Suppressor macrophage treated with lipopolysaccharide for 1 hour (primary cell): ENCODE data around the gene PGLYRP4.
"Not testable (repeated sequence)": the region's sequence is repeated elsewhere in the genome, so short reads cannot be mapped to it uniquely, and the experiment has no call there.

Experiments
- DNase-seq, 3 donors: peaks; one replicate each; pipeline ENCODE4 v3.0.0-alpha.2; 2020 to 2022

PGLYRP4 gene

DNA sequence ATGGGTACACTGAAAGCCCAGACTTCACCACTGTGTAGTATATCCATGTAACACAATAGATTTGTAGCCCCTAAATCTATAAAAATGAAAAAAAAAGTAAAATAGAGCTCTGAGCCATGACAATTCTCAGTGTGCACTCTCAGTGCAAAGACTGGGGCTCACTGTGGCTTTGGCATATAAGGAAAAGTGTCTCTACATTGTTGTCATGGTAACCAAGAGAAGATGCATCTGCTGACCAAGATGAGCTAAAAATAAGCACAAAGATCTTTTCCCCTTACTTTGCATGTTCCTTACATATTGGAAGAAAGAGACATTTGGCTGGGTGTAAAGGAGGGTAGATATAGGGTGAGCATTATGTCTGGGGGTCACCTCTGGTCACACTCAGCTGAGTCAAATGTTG is 12.0 kb downstream of the PGLYRP4 start:
- DNase-seq: peak in 1 of 3 donors; percentile 13

DNA sequence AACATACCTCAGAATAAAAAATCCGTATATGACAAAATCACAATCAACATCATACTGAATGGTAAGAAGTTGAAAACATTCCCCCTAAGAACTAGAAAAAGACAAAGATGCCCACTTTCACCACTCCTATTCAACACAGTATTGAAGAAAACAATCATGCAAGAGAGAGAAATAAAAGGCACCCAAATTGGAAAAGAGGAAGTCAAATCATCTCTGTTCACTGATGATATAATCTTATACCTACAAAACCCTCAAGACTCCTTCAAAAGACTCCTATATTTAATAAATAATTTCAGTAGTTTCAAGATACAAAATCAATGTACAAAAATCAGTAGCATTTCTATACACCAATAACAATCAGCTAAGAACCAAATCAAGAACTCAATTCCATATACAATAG is 14.7 kb downstream of the PGLYRP4 start:
- no peak for DNase-seq

DNA sequence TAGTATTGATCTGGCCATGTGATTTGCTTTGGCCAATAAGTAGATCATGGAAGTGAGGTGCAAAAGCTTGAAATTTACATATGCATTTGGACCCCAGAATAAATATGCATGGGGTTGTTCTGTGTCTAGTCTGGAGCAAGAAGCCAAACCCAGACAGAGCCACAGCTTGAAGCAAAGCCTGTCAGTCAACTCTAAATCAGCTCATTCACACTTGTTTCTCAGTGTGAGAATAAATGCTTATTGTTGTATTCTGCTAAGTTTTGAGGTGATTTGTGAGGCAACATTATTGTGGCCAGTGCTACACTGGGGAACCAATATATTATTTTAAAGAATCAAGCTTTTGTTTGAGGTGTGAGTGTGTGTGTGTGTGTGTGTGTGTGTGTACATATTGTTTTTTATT is 23.7 kb downstream of the PGLYRP4 start:
- no peak for DNase-seq

DNA sequence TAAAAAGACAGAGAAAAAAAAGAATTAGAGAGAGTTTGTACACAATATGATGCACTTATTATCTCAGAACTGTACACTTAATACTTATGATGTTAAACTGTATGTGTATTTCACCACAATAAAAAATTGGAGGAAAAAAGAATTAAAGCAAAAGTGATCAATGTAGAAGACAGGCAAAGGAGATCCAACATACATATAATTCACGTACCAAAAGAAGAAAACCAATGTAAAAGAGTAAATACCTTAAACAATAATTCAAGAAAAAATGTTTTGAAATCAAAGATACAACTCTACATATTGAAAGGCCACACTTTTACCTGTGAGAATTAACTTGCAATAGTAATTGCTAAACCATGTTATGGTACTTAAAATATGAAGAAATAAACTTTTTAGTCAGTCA is 26.1 kb downstream of the PGLYRP4 start:
- no peak for DNase-seq

DNA sequence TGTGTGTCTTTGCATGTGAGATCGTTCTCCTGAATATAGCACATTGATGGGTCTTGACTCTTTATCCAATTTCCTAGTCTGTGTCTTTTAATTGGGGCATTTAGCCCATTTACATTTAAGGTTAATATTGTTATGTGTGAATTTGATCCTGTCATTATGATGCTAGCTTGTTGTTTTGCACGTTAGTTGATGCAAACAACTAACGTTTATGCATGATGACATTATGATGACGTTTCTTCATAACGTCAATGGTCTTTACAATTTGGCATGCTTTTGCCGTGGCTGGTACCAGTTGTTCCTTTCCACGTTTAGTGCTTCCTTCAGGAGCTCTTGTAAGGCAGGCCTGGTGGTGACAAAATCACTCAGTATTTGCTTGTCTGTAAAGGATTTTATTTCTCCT is 30.5 kb downstream of the PGLYRP4 start:
- DNase-seq: not testable (repeated sequence)

DNA sequence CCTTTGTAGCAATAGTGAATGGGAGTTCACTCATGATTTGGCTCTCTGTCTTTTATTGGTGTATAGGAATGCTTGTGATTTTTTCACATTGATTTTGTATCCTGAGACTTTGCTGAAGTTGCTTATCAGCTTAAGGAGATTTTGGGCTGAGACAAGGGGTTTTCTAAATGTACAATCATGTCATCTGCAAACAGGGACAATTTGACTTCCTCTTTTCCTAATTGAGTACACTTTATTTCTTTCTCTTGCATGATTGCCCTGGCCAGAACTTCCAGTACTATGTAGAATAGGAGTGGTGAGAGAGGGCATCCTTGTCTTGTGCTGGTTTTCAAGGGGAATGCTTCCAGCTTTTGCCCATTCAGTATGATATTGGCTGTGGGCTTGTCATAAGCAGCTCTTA is 32.6 kb downstream of the PGLYRP4 start:
- not testable (repeated sequence) for DNase-seq

DNA sequence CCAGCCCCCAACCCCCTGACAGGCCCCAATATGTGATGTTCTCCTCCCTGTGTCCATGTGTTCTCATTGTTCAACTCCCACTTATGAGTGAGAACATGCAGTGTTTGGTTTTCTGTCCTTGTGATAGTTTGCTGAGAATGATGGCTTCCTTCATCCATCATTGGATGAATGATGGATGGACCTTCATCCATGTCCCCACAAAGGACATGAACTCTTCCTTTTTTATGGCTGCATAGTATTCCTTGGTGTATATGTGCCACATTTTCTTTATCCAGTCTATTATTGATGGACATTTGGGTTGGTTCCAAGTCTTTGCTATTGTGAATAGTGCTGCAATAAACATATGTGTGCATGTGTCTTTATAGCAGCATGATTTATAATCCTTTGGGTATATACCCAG is 34.3 kb downstream of the PGLYRP4 start:
- DNase-seq: not testable (repeated sequence)

DNA sequence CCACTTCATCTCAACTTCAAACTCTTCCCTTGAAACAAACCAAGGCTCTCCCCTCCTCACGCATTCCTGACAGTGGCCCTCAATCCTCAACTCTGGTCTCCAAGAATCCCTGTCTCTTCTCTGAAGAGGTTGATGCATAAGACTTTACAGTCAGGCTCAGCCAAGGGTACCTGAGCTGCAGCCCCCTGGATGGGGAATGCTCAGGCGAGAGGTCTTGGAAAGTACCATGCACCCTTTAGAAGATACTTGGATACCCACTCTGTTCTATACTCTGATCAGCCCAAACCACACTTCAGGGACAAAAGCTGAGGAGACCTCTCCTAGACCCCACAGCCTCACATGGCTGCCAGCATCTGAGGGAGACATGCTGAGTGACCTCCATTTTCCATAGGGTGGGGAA is 35.4 kb downstream of the PGLYRP4 start:
- DNase-seq: no peak

DNA sequence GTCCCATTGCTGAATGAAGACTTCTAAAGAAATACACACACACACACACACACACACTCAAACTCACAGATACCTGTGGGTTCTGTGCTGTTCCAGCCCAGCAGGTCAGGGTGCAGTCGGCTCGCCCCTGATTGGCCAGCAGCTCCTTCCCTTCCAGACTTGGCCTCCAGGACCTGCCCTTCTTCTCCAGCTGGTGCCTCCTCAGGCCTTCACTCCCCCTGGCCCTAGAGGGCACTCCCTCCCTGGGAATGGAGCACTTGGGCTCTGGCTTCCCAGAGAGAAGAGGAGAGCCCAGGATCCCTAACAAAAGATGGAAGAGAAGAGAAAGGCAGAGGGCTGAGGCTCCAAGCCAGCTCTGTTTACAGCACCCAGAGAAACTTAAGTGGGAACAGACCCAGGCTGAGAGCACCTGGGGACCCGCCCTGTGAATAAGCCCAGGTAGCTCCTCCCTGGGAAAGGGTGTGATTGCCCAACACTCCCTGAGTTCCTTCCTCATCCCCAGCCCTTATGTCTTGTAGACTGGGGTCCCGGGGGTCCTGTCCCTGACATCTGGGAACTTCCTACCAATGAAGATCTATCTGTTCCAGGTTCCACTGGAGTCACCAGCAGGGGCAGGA is 36.0 kb downstream of the PGLYRP4 start, which contains the start of gene PGLYRP3:
TSS of gene PGLYRP3 (minus strand) at position 383 of the 617 bp plus-strand sequence. CDS start 2,287 bp downstream, outside the sequence.
- no peak for DNase-seq

DNA sequence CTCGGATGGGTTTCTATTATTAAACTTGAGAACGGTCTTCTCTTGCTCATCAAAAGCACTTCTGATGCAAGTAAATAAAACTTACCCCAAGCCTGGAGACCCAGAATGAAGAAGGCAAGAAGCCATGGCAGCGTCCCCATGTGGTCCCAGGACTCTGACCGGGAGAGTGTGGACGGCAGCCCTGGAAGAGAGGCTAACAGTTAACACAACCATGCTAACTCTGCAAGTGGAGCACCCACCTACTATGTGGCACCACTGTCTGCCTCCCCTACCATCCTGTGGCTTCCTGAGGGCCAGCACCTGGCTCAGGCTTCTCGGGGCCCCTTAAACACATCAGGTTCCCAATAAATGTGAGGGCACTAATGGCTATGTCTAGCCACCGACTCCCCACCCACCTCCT is 38.1 kb downstream of the PGLYRP4 start:
- DNase-seq: peak in 1 of 3 donors; percentile 26

DNA sequence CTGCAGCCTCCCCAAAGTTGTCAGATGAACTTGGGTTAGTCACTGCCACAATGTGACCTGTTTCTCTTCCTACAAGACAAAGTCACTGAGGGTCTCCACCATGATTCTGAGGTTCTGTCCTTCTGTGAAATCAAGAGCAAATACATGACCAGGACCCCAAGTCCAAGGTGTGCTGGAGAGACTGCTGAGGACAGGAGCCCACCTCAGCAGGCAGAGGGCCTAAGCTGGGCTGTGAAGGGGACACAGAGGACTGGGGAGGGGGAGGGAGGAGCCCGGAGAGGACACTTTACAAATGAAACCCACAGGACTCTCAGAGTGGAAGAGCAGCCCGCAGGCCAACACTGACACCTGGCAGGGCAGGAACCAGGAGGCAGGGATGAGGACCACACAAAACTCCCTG is 39.2 kb downstream of the PGLYRP4 start:
- DNase-seq: no peak

DNA sequence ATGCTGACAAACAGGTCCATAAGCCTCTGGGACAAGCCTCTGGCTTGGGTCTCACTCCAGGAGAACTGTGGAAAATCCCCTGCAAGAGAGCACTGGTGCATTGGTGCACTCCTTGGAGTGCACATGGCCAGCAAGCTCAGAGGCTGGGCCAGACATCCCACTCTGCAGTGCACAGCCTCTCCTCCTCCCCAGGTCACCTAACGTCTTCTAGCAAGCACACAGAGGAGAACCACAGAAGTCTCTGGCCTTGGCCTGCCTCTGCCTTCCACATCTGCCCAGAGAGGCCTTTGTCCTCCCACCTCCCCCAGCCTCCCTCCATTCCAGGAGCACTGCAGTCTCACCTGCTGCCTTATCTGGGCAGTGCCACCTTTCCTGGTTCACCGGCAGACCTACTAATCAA is 40.1 kb downstream of the PGLYRP4 start:
- DNase-seq: no peak

DNA sequence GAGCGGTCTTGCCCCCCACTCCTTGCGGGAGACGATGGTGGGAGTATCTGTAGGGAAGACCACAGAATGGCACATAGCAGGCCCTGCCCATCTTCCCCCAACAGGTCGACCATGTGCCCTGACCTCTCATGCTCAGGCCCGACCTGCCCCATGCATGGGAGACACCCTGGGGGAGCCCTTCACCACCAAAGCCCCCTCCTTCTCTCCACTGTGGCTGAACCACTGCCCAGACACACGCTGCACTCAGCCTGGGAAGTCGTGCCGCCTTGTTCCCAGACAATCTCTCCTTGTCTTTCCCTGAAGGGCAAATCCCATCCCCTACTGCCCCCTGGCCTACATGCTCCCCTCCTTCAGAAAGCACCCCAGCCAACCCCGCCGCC is 41.4 kb downstream of the PGLYRP4 start:
- no peak for DNase-seq

DNA sequence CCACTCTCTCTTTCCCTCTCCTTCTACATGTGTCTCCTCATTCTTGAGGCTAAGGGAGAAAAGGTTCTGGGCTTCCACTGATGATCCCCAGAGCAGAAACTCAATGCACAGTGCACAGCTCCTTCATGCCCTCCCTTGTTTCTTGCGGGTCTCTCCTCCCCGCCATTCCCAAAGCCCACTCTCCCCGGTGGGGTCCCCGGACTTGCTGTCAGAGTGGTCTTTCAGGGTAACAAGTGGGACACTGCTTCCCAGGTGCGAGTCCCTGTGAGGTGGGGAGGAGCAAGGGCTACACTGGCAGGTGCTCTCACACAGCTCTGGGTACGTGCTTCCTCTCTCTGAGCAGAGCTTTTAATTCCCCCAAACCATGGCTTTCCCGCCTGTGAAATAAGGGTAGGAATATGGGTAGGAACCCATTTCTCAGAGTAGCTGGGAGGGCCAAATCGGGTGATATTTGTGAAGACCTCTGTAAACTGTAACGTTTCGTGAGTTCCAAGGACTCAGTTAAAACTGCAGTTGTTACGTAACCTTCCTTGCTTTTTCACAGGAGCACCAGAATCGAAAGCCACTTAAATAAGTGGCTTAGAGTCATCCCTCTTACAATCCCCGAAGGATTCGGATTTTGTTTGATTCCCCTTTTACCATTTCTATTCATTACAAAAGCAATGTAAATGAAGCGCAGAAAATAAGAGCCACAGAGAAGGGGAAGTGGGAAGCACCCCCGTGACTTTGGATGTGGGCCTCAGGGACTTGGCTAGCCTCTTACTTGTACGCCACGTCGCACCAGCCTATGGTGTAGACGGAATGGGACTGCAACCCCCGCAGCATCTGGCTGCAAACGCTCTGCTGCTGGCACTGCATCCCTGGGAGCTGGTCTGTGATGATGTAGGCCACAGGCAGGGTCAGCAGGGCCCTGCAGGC is 42.1 kb downstream of the PGLYRP4 start:
- peak; percentile 48 to 49 (median 49) for DNase-seq

DNA sequence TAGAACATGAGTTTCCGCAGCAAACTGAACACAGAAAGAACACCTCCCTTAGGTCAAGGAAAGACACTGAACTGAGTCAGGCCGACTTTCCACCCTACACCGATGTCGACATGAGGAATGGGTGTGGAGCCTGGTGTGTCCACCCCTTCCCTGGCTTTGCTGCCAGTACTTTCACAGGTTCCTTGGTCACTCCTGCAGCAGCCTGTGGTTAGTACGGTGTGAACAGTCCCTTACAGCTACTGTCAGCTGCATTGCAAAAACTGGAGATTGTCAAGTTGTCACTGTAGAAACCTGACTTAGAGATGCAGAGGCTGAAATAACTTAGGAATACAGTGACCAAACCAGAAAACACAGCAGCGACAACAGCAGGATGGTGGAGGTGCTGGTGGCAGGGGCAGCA is 43.0 kb downstream of the PGLYRP4 start:
- no peak for DNase-seq

DNA sequence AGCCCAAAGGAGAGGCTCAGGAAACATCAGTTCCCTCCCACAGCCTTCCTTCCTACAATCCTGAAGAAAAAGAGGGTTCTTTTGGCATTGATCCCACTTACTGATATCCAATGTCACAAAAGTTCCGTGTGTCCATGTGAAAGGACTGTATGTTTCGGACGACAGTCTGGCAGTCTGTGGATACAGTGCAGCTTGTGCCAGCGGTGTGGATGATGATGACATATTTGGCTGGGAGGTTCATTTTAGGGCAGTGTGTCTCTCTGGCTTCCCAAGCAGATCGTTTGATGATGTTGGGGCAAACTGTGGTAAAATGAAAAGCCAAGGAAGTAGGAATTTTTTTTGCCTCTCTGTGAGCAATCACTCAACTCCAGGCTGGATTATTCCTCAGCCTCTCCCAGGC is 46.3 kb downstream of the PGLYRP4 start:
- no peak for DNase-seq

DNA sequence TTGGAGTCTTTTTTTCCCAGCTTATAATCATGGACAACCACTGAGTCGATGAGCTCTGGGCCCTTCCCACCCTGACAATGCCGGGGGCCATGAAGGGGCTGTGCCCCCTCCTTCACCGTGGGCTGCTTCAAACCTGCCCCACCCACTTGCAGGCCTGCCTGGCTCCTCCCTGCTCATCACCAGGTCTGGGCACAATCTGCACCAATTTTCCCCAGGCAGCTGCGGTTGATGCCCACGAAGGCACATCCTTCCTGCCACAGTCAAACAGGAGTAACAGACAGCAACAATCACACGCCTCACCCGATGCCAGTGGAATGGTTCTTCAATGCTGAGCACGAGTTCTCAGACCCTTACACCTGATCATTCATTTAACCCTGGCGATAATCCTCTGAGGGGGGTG is 54.8 kb downstream of the PGLYRP4 start:
- DNase-seq: no peak

DNA sequence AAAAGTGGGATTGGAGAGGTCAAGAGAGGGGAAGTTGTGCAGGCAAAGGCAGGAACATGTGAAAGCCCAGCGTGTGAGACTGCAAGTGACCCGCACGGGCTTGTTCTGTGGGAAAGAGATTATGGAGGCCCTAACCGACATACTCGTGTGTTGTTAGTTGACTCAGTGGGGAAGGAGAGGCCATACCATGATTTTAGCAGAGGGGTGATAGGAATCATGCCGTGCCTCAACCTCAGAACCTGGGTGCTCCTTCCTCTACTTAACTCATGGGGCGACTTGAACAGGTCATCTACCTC is 55.2 kb downstream of the PGLYRP4 start:
- no peak for DNase-seq

DNA sequence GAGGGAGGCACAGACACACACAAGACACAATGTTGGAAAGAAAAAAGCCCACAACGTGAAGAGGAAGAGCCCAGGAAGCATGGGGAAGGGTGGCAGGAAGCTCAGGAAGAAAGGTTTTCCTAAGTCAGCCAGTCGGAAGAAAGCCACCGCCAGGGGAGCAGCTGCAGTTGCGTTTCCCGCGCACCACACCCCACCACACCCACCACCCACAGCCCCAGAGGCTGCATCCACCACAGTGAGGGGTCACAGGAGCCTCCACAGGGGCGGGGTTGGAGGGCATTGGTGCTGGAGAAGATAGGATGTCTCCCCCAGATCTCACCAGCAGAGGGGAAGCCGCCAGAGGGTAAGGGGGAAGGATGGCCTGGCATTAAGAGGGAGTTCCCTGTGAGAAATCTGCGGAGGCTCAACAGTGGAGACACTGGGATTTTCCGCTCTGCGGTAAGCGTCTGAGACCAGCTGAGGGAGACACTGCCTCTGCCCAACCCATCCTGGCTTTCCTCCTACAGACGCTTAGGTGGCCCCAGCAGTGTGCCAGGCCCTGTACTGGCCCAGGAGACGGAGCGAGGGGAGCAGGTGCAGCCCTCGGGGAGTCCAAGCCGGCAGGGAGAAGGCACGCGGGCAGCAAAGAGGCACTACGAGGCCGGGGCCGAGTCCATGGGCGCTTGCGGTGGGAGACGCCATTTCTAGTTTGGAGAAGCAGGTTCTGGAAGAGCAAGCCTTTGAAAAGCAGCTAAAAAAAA is 55.7 kb downstream of the PGLYRP4 start:
- DNase-seq: peak; percentile 42 to 66 (median 48)

DNA sequence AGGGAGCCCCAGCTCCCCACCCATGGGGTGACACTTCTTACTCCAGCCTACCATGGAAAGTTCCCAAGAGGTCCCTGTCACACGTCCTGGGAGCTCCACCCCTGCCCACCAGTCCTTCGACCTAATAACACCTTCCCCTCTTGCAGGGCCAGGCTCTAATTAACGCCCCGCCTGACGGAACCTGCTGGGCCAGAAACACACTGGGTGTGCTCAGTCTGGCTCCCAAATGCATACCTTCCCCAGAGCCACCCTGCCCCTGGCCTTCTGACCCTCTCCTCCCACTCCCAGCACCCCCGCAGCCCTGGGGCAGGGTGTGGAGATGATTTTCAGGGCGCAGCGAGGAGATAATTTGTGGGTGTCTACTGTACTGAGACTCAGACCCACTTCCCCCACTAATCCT is 56.5 kb downstream of the PGLYRP4 start:
- DNase-seq: no peak

DNA sequence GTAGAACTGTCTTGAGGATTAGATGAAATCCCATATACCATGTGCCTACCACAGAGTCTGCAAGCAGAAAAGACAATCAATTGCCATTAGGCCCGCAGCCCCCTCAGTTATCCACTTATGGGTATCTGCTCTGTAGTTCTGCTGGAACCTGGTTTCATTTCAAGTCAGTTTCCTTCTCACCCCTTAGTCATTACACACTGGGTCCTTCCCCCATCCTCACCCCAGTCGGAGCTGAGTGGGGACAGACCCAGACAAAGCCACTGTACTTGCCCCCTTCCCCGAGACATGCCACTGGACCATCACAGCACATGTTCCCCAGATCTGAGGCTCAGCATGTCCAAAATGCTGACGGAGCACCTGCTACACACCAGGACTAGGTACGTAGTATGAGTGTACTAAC is 57.1 kb downstream of the PGLYRP4 start:
- DNase-seq: no peak

DNA sequence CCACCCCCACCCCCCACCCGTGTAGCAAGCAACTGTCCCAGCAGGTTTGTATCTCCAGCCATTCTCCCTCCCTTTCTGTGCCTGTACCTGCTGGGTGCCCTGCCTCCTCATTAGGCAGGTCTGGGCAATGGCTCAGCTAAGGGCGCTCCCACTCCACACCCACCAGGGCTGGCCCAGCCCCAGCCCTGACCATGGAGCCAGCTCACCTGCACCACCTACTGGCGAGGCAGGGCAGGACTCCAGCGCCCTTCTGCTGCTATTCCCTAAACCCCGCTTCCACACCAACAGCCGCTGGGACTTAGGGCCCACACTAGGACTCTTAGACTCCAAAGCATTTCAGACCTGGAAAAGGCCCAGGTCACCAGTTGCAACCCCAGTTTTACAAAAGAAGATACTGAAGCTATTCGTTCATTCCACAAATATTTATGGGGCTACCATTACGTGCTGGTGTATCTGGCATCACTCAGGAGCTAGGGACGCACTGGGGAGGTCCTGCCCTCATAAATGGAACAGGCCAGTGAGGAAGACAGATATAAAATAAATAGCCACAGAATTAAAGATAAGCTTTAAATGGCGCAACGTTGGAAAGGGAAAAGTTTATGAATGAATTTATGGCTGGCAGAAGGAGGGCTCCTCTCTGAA is 59.9 kb downstream of the PGLYRP4 start:
- peak; percentile 28 to 67 (median 51) for DNase-seq
